Measurements from ENCODE around the gene GCNT2.
"Not testable (repeated sequence)": the region's sequence is repeated elsewhere in the genome, so short reads cannot be mapped to it uniquely, and the experiment has no call there.

Gene GCNT2

DNA sequence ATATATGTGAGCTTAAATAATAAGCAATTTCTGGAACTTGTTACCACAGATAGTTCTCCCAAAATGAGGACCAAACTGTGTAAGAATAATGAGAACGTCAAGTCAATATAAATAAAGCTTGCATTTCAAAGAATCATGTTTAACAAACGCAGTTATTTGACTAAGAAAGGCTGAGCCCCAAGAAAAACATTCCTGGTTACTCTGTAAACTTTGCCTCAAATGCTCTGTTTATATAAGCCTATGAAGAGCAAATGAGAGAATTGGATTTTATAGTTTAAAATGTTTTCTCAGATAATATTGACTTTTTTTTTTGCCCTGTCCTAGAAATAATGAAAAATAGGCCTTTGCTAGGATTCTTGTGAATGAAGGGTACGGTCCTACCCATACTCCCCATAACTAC is 91.9 kb downstream of the GCNT2 start:
- no peak overlapping the region for H3K4me3 ChIP-seq (ENCODE audit: low read length)

DNA sequence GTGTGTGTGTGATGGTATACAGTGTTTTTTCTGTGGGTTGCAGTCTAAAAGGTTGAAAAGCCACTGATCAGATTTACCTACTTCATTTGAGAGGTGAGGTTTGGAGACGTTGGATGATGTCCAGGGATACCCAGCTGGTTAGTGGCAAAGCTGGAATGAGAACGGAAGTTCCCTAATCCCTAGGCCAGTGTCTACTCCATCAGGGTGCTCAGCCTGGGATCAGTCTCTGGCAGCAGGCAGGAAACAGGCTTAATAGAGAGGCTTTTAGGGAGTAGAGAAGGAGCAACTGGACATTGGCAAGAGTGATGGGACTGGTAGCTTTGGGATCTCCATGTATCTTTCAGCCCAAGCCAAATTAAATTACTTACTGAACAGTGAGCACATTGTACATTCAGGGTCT is 92.6 kb downstream of the GCNT2 start:
- DNase-seq (ENCODE audit: low read depth): no peak
- no peak overlapping the region for H3K4me3 ChIP-seq (ENCODE audit: low read length)
- TF ChIP-seq CTCF (conservative IDR thresholded peaks at IDR 0.05; ENCODE audit: low read length): no peak

More for the DNA sequence above, 91.9 kb downstream of the GCNT2 start:
- no peak for DNase-seq (ENCODE audit: low read depth)
- TF ChIP-seq CTCF (conservative IDR thresholded peaks at IDR 0.05; ENCODE audit: low read length): no peak

GRCh38 chr6:10615675-10616074 is 94.5 kb downstream of the GCNT2 start:
- no peak for DNase-seq (ENCODE audit: low read depth)
- no peak overlapping the region for H3K4me3 ChIP-seq (ENCODE audit: low read length)
- TF ChIP-seq CTCF (conservative IDR thresholded peaks at IDR 0.05; ENCODE audit: low read length): no peak

DNA sequence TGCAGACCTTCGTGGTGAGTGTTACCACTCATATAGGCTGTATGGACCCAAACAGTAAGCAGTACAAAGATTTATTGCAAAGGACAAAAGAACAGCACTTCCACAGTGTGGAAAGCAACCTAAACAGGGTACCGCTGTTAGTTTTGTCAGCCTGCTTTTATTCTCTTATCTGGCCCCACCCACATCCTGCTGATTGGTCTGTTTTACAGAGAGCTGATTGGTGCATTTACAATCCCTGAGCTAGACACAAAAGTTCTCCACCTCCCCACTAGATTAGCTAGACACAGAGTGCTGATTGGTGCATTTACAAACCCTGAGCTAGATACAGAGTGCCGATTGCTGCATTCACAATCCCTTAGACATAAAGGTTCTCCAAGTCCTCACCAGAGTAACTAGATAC is 95.1 kb downstream of the GCNT2 start:
- not testable (repeated sequence) for H3K4me3 ChIP-seq (ENCODE audit: low read length); DNase-seq (ENCODE audit: low read depth)

GRCh38 chr6:10617008-10617696 is 96.0 kb downstream of the GCNT2 start:
- no peak for TF ChIP-seq CTCF (conservative IDR thresholded peaks at IDR 0.05; ENCODE audit: low read length)
- DNase-seq (ENCODE audit: low read depth): no peak

DNA sequence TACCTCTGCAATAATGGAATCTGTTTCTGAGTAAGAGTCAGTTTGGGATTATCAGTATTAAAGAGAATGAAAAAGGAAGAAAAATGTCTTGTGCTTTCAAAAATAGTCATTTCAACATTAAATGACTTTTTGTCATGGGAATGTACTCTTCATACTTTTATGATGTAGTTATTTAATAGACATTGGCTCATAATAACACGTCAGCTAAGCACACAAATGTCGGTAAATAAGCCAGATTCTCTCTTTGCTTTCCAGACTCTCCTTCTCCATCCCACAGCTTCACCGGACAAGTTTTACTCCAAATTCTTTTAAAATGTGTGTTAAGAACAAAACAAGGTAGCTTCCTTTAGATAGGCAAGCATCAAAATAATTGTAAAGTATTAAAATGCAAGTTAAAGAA is 97.3 kb downstream of the GCNT2 start:
- no peak for DNase-seq (ENCODE audit: low read depth)
- no peak for TF ChIP-seq CTCF (conservative IDR thresholded peaks at IDR 0.05; ENCODE audit: low read length)
- no peak overlapping the region for H3K4me3 ChIP-seq (ENCODE audit: low read length)

More at GRCh38 chr6:10617008-10617696, 96.0 kb downstream of the GCNT2 start:
- no peak overlapping the region for H3K4me3 ChIP-seq (ENCODE audit: low read length)

DNA sequence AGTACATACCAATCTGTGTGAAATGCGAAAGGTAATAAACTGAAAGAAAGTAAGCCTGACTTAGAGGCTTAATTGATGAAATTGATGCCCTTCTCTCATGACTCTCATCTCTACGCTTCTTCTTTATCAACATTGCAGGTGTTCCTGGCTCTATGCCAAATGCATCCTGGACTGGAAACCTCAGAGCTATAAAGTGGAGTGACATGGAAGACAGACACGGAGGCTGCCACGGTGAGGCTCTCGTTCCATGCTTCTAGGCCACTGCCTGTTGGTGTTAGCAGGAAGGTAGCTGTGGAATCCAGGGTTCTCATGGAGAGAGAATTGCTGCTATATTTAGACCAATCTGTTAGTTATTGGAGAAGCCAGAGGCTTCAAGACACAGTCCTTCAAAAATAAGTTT is 100.1 kb downstream of the GCNT2 start:
- no peak overlapping the region for H3K4me3 ChIP-seq (ENCODE audit: low read length)
- no peak for DNase-seq (ENCODE audit: low read depth)
- no peak for TF ChIP-seq CTCF (conservative IDR thresholded peaks at IDR 0.05; ENCODE audit: low read length)
